HL-60 (cell line): ENCODE measurements around the gene GNPTAB.

Experiments used
- CTCF ChIP-seq: IDR thresholded peaks from one replicate; pipeline ENCODE4 v1.5.1; 2011; ENCODE audit warnings: low read length, control low read depth, inconsistent platforms; ENCODE audit not compliant: insufficient read depth
- GABPA ChIP-seq: IDR thresholded peaks from 2 replicates; pipeline ENCODE4 v1.6.1; 2012; ENCODE audit warnings: low read depth
- POLR2AphosphoS5 ChIP-seq: IDR thresholded peaks from 2 replicates; pipeline ENCODE4 v1.6.1; 2012; ENCODE audit warnings: low read depth
- REST ChIP-seq: IDR thresholded peaks from 2 replicates; pipeline ENCODE4 v1.6.1; 2012; ENCODE audit warnings: low read depth; ENCODE audit not compliant: insufficient replicate concordance
- SPI1 ChIP-seq: IDR thresholded peaks from 2 replicates; pipeline ENCODE4 v1.6.1; 2012; ENCODE audit warnings: low read depth, mild to moderate bottlenecking, borderline replicate concordance

GRCh38 chr12:101802486-101802885 is 28.3 kb downstream of the GNPTAB start:
- TF ChIP-seq CTCF (no peak), GABPA (no peak), POLR2AphosphoS5 (no peak), REST (no peak), SPI1 (no peak)
